Measurements from ENCODE around the gene TM4SF1. TPM values are rescaled to one million over a fixed set of nuclear protein-coding genes. Genes with fewer than 3 reads are reported as not detected.
"Not testable (repeated sequence)": the region's sequence is repeated elsewhere in the genome, so short reads cannot be mapped to it uniquely, and the experiment has no call there.

Gene TM4SF1
- total RNA-seq, 8 experiments from 2014 or later: 0.08 to 25.2 (median 0.20) TPM; not detected in 2

DNA sequence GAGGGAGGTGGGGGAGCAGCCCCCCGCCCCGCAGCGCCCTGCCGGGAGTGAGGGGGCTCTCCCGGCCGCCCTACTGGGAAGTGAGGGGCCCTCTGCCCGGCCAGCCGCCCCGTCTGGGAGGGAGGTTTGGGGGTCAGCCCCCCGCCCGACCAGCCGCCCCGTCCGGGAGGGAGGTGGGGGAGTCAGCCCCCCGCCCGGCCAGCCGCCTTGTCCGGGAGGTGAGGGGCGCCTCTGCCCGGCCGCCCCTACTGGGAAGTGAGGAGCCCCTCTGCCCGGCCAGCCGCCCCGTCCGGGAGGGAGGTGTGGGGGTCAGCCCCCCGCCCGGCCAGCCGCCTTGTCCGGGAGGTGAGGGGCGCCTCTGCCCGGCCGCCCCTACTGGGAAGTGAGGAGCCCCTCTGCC, 2.8 kb upstream of the TM4SF1 start:
- ATAC-seq (replicated peaks in 6 of 8); H3K4me3 ChIP-seq; H3K27ac ChIP-seq; H3K4me1 ChIP-seq (replicated peaks in 1 of 2): not testable (repeated sequence)
- in situ Hi-C loops (cut with MboI; ENCODE audit: low pct_unique_long_range_greater_than_20kb in 2 of 9, low sequenced_read_pairs in 9 of 9, unreplicated experiment in 9 of 9): loop anchor here in 1 of 9 experiments (25.0 kb wide), 1 partner anchor 107 kb away; no protein-coding TSS in a partner anchor
- WGBS, 10 experiments: no CpG with 5 or more reads among the region's 32 CpGs

GRCh38 chr3:149378478-149379309, 1.2 kb upstream of the TM4SF1 start:
- no peak overlapping the region for H3K4me3 ChIP-seq
- H3K27ac ChIP-seq: no peak overlapping the region
- 80 to 100% (median 87%) methylated on average over 1 to 5 of the region's 9 CpGs; no CpG with 5 or more reads in 4 of the 10 experiments for WGBS, 10 experiments
- H3K4me1 ChIP-seq (replicated peaks in 1 of 2): no peaks in the 10 kb centered on the region
- peak in 1 of 8 experiments; percentile 11 for ATAC-seq (replicated peaks in 6 of 8)
- in situ Hi-C loops (cut with MboI; ENCODE audit: low pct_unique_long_range_greater_than_20kb in 2 of 9, low sequenced_read_pairs in 9 of 9, unreplicated experiment in 9 of 9): loop anchor here in 1 of 9 experiments (25.0 kb wide), 1 partner anchor 109 kb away; no protein-coding TSS in a partner anchor

DNA sequence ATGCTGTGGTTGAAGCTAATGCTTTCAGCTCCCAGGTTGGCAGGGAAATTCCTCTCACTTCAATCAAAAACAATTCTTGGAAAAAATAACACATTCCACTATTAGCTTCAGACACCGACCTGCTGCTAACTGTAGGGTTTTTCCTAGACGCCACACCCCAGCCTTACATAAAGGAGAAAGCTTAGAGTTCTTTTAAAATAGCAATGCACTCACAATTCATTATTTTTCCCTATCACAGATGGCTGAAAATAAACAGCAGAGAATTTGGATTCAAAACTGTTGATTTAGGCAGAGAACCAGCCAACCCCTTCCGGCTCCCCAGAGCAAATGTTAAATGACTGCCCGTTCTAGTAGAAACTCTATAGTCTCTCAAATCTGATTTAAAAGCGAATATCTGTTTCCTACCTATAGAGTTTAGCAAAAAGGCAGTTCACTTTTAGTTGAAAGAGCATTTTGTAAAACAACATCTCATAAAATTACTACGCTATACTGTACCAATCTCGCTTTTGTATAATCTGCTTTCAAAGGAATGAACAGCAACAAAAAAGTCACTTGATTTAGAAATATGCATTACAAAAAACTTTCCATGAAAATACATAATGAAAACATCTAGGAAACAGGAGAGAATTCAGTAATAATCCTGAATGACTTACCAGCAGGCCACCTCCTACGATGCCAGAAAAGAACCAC, 586 bp downstream of the TM4SF1 start:
- no peak overlapping the region for H3K27ac ChIP-seq
- peak in 2 of 8 experiments; percentile 22 to 40 for ATAC-seq (replicated peaks in 6 of 8)
- in situ Hi-C loops (cut with MboI; ENCODE audit: low pct_unique_long_range_greater_than_20kb in 2 of 9, low sequenced_read_pairs in 9 of 9, unreplicated experiment in 9 of 9): loop anchor here in 1 of 9 experiments (25.0 kb wide), 1 partner anchor 110 kb away; no protein-coding TSS in a partner anchor
- H3K4me3 ChIP-seq: no peak overlapping the region
- WGBS, 10 experiments: 30 to 100% (median 90%) methylated on average over 1 to 8 of the region's 8 CpGs
- H3K4me1 ChIP-seq (replicated peaks in 1 of 2): no peaks in the 10 kb centered on the region

DNA sequence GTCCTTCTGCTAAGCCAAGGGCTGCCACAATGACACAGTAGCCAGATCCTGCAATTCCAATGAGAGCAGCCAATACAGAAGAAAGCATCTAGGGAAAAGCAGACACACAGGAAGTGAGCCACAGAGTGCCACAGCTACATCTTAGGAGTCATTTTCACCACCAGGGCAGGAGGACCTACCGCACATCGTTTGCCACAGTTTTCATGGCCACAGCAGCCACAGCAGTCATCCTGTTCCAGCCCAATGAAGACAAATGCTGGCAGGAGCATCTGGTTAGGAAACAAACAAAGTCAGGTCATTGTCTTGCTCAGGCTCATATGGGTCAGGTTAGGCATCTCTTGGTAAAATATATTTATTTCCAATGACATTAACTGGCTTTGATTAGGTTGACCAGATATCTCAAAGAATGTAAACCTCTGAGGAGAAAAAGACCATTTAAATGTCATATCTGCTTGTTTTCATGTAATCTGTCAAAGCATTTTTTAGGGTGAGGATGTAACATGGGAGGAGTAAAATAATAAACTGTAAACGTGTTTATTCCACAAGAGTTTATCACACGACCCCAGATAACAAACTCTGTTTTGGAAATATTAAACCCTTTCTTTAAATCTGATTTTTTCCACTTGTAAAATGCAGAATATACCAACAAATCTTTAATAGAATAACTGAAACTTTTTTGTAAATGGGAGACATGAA, 1.8 kb downstream of the TM4SF1 start:
- WGBS, 10 experiments: 18 to 100% (median 87%) methylated on average over 2 to 4 of the region's 4 CpGs
- no peaks in the 10 kb centered on the region for H3K4me1 ChIP-seq (replicated peaks in 1 of 2)
- no peak overlapping the region for H3K27ac ChIP-seq
- no peak overlapping the region for H3K4me3 ChIP-seq
- no peak for ATAC-seq (replicated peaks in 6 of 8)
- in situ Hi-C loops (cut with MboI; ENCODE audit: low pct_unique_long_range_greater_than_20kb in 2 of 9, low sequenced_read_pairs in 9 of 9, unreplicated experiment in 9 of 9): loop anchor here in 1 of 9 experiments (25.0 kb wide), 1 partner anchor 112 kb away; no protein-coding TSS in a partner anchor

- Histone ChIP-seq H3K4me1 (replicated peaks in 1 of 2) (peaks cover 0 to 3% of the 10 kb centered on the region in 2 donors), H3K27ac (no peak overlapping the region), H3K4me3 (no peak overlapping the region)
- ATAC-seq (replicated peaks in 6 of 8): no peak
- in situ Hi-C loops (cut with MboI; ENCODE audit: low pct_unique_long_range_greater_than_20kb in 2 of 9, low sequenced_read_pairs in 9 of 9, unreplicated experiment in 9 of 9): loop anchor here in 1 of 9 experiments (25.0 kb wide), 1 partner anchor 112 kb away; no protein-coding TSS in a partner anchor
- 60 to 100% (median 89%) methylated on average over 1 to 3 of the region's 3 CpGs; no CpG with 5 or more reads in 2 of the 10 experiments for WGBS, 10 experiments
These were observed 2.5 kb downstream of the TM4SF1 start for GRCh38 chr3:149374793-149375500.

DNA sequence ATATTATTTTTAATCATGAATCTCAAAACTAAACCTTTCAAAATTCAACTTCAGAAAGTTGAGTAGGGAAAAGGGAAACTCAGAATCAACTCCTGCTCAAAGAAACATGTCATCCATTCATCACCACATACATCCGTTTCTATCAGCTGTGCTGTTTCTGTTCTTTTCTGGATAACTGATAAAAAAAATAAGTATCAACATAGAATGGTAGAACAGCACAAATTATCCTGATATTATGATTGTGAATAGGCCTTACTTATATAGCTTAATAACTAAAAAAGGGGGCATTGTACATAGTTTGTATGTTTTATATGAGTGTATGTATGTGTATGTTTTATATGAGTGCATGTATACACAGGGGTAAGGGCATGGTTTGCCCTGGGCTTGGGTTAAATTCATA, 3.1 kb downstream of the TM4SF1 start:
- 43 to 100% (median 100%) methylated on average over 1 of the region's 1 CpG; no CpG with 5 or more reads in 3 of the 10 experiments for WGBS, 10 experiments
- peaks cover 0 to 6% of the 10 kb centered on the region in 2 donors for H3K4me1 ChIP-seq (replicated peaks in 1 of 2)

DNA sequence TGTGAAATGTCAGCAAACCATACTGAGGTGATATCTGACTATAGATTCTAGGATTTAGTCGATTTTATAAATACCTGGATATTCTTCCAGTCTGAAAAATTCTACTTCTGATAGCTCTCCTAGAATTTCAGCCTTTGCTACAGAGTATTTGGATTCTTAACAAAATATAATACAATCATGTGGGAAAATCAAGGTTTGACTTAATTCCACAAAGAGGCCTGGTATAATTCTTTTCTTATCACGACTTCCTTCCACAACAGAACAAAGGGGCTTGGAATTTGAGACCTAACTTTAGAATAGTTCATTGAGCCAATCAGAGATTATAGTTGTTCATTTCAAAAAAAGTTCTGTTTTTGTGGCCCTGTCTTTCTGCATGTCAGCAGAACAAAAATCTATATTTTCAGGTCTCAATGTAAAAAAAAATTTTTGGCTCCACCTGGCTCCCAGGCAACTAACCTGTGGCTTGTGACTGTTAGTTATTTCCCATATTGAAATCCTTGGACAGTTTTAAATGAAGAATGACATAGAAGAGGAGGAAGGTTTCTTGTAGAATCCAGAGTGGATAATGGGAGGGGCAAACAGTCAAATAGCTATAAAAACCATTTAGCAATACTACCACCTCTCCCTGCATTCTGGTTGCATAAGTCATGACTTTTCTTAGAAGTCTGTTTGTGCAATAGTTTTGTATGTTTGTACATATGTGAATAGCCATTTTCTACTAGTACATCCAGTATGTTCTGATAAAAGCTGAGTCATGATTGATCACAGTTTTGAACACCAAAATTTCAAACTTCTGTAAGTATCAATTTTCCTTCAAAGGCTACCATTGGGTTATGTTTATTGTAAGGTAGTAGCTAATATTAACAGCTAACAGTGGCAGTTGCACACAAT, 4.0 kb downstream of the TM4SF1 start:
- in situ Hi-C loops (cut with MboI; ENCODE audit: low pct_unique_long_range_greater_than_20kb in 2 of 9, low sequenced_read_pairs in 9 of 9, unreplicated experiment in 9 of 9): no loop called here
- 0 to 86% (median 54%) methylated on average over 1 to 2 of the region's 2 CpGs for WGBS, 10 experiments
- ATAC-seq (replicated peaks in 6 of 8): peak in 2 of 8 experiments; percentile 92 to 96
- Histone ChIP-seq H3K27ac (no peak overlapping the region), H3K4me3 (no peak overlapping the region), H3K4me1 (replicated peaks in 1 of 2) (peaks cover 0 to 6% of the 10 kb centered on the region in 2 donors)

More for the DNA sequence above, 3.1 kb downstream of the TM4SF1 start:
- in situ Hi-C loops (cut with MboI; ENCODE audit: low pct_unique_long_range_greater_than_20kb in 2 of 9, low sequenced_read_pairs in 9 of 9, unreplicated experiment in 9 of 9): no loop called here
- ATAC-seq (replicated peaks in 6 of 8): no peak
- Histone ChIP-seq H3K4me3 (no peak overlapping the region), H3K27ac (no peak overlapping the region)

- 31 to 100% (median 82%) methylated on average over 1 to 2 of the region's 2 CpGs; no CpG with 5 or more reads in 1 of the 10 experiments for WGBS, 10 experiments
- Histone ChIP-seq H3K27ac (no peak overlapping the region), H3K4me3 (no peak overlapping the region), H3K4me1 (replicated peaks in 1 of 2) (peaks cover 0 to 6% of the 10 kb centered on the region in 2 donors)
- in situ Hi-C loops (cut with MboI; ENCODE audit: low pct_unique_long_range_greater_than_20kb in 2 of 9, low sequenced_read_pairs in 9 of 9, unreplicated experiment in 9 of 9): no loop called here
- ATAC-seq (replicated peaks in 6 of 8): no peak
These were observed 5.7 kb downstream of the TM4SF1 start for GRCh38 chr3:149371723-149372114.

GRCh38 chr3:149371001-149371722, 6.3 kb downstream of the TM4SF1 start:
- WGBS, 10 experiments: 20 to 90% (median 76%) methylated on average over 1 to 7 of the region's 7 CpGs
- no peak overlapping the region for H3K27ac ChIP-seq

GRCh38 chr3:149369991-149370866, 7.2 kb downstream of the TM4SF1 start:
- H3K4me3 ChIP-seq: no peak overlapping the region
- in situ Hi-C loops (cut with MboI; ENCODE audit: low pct_unique_long_range_greater_than_20kb in 2 of 9, low sequenced_read_pairs in 9 of 9, unreplicated experiment in 9 of 9): no loop called here
- 17 to 88% (median 53%) methylated on average over 1 to 3 of the region's 3 CpGs; no CpG with 5 or more reads in 1 of the 10 experiments for WGBS, 10 experiments
- H3K27ac ChIP-seq: no peak overlapping the region
- peaks cover 0 to 6% of the 10 kb centered on the region in 2 donors for H3K4me1 ChIP-seq (replicated peaks in 1 of 2)
- ATAC-seq (replicated peaks in 6 of 8): peak in 1 of 8 experiments; percentile 10

More at GRCh38 chr3:149371001-149371722, 6.3 kb downstream of the TM4SF1 start:
- H3K4me3 ChIP-seq: no peak overlapping the region
- in situ Hi-C loops (cut with MboI; ENCODE audit: low pct_unique_long_range_greater_than_20kb in 2 of 9, low sequenced_read_pairs in 9 of 9, unreplicated experiment in 9 of 9): no loop called here
- H3K4me1 ChIP-seq (replicated peaks in 1 of 2): peaks cover 0 to 6% of the 10 kb centered on the region in 2 donors
- ATAC-seq (replicated peaks in 6 of 8): peak in 2 of 8 experiments; percentile 50 to 73

All from motor neuron (in vitro differentiated cells).